IMR-90 (cell line): ENCODE results near the gene PDIA2. TPM values are rescaled to one million over a fixed set of nuclear protein-coding genes. Genes with fewer than 3 reads are reported as not detected.

Experiments used
- ATAC-seq: fragments of 200-7000 bp; cut with Tn5 transposase; 2 replicates; pipeline ENCODE4 v1.9.1; 2020; ENCODE audit warnings: low read depth, mild to moderate bottlenecking, moderate library complexity
- BruUV-seq: library from RNA; stranded (reverse); fragments of 400-500 nt; replicated peaks from 2 replicates; lab custom pipeline; 2021; lab: Mats Ljungman, UMichigan
- CTCF ChIA-PET: fragments of 300-600 bp; formaldehyde crosslinking; extraction: SDS; loops from one replicate; lab custom pipeline; 2021; ENCODE audit warnings: antibody characterized with exemption; lab: Yijun Ruan, JAX
- POLR2A ChIA-PET: fragments of 300-600 bp; sonication (Branson Sonifier 250); formaldehyde crosslinking; loops from one replicate; lab custom pipeline; 2022; ENCODE audit warnings: antibody characterized with exemption; ENCODE audit not compliant: unreplicated experiment; lab: Charles Lee
- DNase-seq: peaks from one replicate; pipeline ENCODE4 v3.0.0; 2013
- H2AFZ ChIP-seq: replicated peaks from 2 replicates; pipeline ENCODE3; 2013; ENCODE audit warnings: low read length, mild to moderate bottlenecking; ENCODE audit not compliant: poor library complexity
- H2AK5ac ChIP-seq: 2 replicates; pipeline ENCODE4 v1.6.1; 2013; ENCODE audit warnings: low read depth, low read length, inconsistent platforms
- H2AK9ac ChIP-seq: replicated peaks from 2 replicates; pipeline ENCODE3; 2013; ENCODE audit warnings: mild to moderate bottlenecking, low read depth, low read length, moderate library complexity; ENCODE audit not compliant: poor library complexity
- H2BK120ac ChIP-seq: 2 replicates; pipeline ENCODE4 v1.6.1; 2013; ENCODE audit warnings: low read depth, low read length, inconsistent platforms
- H2BK15ac ChIP-seq: 3 replicates; pipeline ENCODE4 v1.6.1; 2013; ENCODE audit warnings: low read depth, low read length, inconsistent platforms
- H2BK20ac ChIP-seq: 2 replicates; pipeline ENCODE4 v1.6.1; 2013; ENCODE audit warnings: low read depth, mild to moderate bottlenecking, inconsistent platforms, low read length, moderate library complexity
- H2BK5ac ChIP-seq: 2 replicates; pipeline ENCODE4 v1.6.1; 2013; ENCODE audit warnings: mild to moderate bottlenecking, low read depth, low read length, inconsistent platforms; ENCODE audit not compliant: poor library complexity, severe bottlenecking
- H3K14ac ChIP-seq: replicated peaks from 2 replicates; pipeline ENCODE4 v1.6.1; 2013; ENCODE audit warnings: low read depth, low read length, inconsistent platforms
- H3K18ac ChIP-seq: 2 replicates; pipeline ENCODE4 v1.6.1; 2013; ENCODE audit warnings: low read depth, low read length, control low read depth
- H3K23ac ChIP-seq: 2 replicates; pipeline ENCODE4 v1.6.1; 2013; ENCODE audit warnings: low read depth, low read length, inconsistent platforms
- H3K27ac ChIP-seq: 2 replicates; pipeline ENCODE4 v1.5.1; 2013; ENCODE audit warnings: mild to moderate bottlenecking, control low read depth, low read length; ENCODE audit not compliant: insufficient read depth
- H3K27me3 ChIP-seq: 2 replicates; pipeline ENCODE4 v1.6.1; 2013; ENCODE audit warnings: low read length; ENCODE audit not compliant: control insufficient read depth, insufficient read depth
- H3K36me3 ChIP-seq: 2 replicates; pipeline ENCODE4 v1.6.1; 2013; ENCODE audit warnings: low read length, mixed read lengths; ENCODE audit not compliant: control insufficient read depth, insufficient read depth
- H3K4ac ChIP-seq: 2 replicates; pipeline ENCODE4 v1.6.1; 2013; ENCODE audit warnings: low read depth, low read length, inconsistent platforms
- H3K4me1 ChIP-seq: 2 replicates; pipeline ENCODE4 v1.6.1; 2013; ENCODE audit warnings: low read length, mixed read lengths; ENCODE audit not compliant: control insufficient read depth, insufficient read depth
- H3K4me2 ChIP-seq: 2 replicates; pipeline ENCODE4 v1.6.1; 2013; ENCODE audit warnings: low read depth, mild to moderate bottlenecking, control low read depth, low read length, moderate library complexity
- H3K4me3 ChIP-seq: 2 replicates; pipeline ENCODE4 v1.5.1; 2013; ENCODE audit warnings: low read depth, mild to moderate bottlenecking, control low read depth, low read length, moderate library complexity; ENCODE audit not compliant: insufficient read depth
- H3K56ac ChIP-seq: 2 replicates; pipeline ENCODE4 v1.6.1; 2013; ENCODE audit warnings: low read length, inconsistent platforms; ENCODE audit not compliant: insufficient read depth; ENCODE audit errors: extremely low read depth
- H3K79me1 ChIP-seq, 2 experiments: 2 replicates each; pipeline ENCODE4 v1.6.1; 2013; ENCODE audit warnings: low read length in 2 of 2, inconsistent platforms in 1 of 2, low read depth in 1 of 2
- H3K9ac ChIP-seq: 2 replicates; pipeline ENCODE4 v1.6.1; 2013; ENCODE audit warnings: low read depth, low read length, control low read depth
- H3K9me1 ChIP-seq: 2 replicates; pipeline ENCODE4 v1.6.1; 2013; ENCODE audit warnings: low read length, inconsistent platforms; ENCODE audit not compliant: insufficient read depth
- H3K9me3 ChIP-seq: 2 replicates; pipeline ENCODE4 v1.6.1; 2013; ENCODE audit warnings: low read length; ENCODE audit not compliant: control insufficient read depth, insufficient read depth
- H4K20me1 ChIP-seq: 2 replicates; pipeline ENCODE4 v1.6.1; 2013; ENCODE audit warnings: low read length, inconsistent platforms; ENCODE audit not compliant: insufficient read depth
- H4K5ac ChIP-seq: 2 replicates; pipeline ENCODE4 v1.6.1; 2013; ENCODE audit warnings: mild to moderate bottlenecking, low read depth, low read length, control low read depth
- H4K8ac ChIP-seq, 2 experiments: 2 replicates each; pipeline ENCODE4 v1.6.1; 2013; ENCODE audit warnings: low read depth in 2 of 2, low read length in 2 of 2, control low read depth in 1 of 2, inconsistent platforms in 1 of 2
- H4K91ac ChIP-seq: 2 replicates; pipeline ENCODE4 v1.6.1; 2013; ENCODE audit warnings: low read depth, low read length, inconsistent platforms; ENCODE audit not compliant: insufficient read depth
- FOS ChIP-seq: fragments of 150-350 bp; IDR thresholded peaks from 2 replicates; pipeline ENCODE4 v1.6.1; 2016; ENCODE audit warnings: low read depth, low read length
- SMC3 ChIP-seq: fragments of 150-350 bp; IDR thresholded peaks from 2 replicates; pipeline ENCODE4 v1.6.1; 2016; ENCODE audit warnings: low read depth, mild to moderate bottlenecking, antibody characterized with exemption, low read length, moderate library complexity
- WGBS, 2 experiments: methylation state at CpG; one replicate each; pipeline versions ENCODE4 v1.1.5 to v1.1.7; 2013; ENCODE audit warnings: missing lambda C conversion rate in 2 of 2; ENCODE audit not compliant: insufficient read length in 1 of 2; ENCODE audit errors: extremely low coverage in 2 of 2; 5-methylcytosine and 5-hydroxymethylcytosine counted together
- dilution Hi-C: fragments of 300-500 bp; cut with HindIII; formaldehyde crosslinking; loops from one replicate; pipeline ENCODE4 v1.14.3; 2018; ENCODE audit warnings: low sequenced_read_pairs; ENCODE audit not compliant: unreplicated experiment
- in situ Hi-C: fragments of 300-500 bp; cut with MboI; formaldehyde crosslinking; loops from 3 replicates; pipeline ENCODE4 v1.14.3; 2019; ENCODE audit warnings: low sequenced_read_pairs, inconsistent platforms, mixed read lengths
- intact Hi-C: fragments of 100-400 bp; cut with micrococcal nuclease; formaldehyde crosslinking; loops from 2 replicates; pipeline ENCODE4 v1.10.0; 2022
- polyA plus RNA-seq, 3 experiments: library from polyadenylated mRNA; depleted of rRNA; stranded (reverse); fragments of >200 nt; gene quantifications; 2 replicates each; pipeline ENCODE4 v1.2.3, GENCODE V29; 2012; ENCODE audit warnings: low replicate concordance in 1 of 3
- total RNA-seq: library from RNA; depleted of rRNA; stranded (reverse); fragments of >200 nt; gene quantifications from 2 replicates; pipeline ENCODE4 v1.2.3, GENCODE V29; 2012

PDIA2 gene
- total and polyA plus RNA-seq, 2 of the 4 experiments (the other 2 are of a cell fraction), result 0.17 TPM; not detected in 1

DNA sequence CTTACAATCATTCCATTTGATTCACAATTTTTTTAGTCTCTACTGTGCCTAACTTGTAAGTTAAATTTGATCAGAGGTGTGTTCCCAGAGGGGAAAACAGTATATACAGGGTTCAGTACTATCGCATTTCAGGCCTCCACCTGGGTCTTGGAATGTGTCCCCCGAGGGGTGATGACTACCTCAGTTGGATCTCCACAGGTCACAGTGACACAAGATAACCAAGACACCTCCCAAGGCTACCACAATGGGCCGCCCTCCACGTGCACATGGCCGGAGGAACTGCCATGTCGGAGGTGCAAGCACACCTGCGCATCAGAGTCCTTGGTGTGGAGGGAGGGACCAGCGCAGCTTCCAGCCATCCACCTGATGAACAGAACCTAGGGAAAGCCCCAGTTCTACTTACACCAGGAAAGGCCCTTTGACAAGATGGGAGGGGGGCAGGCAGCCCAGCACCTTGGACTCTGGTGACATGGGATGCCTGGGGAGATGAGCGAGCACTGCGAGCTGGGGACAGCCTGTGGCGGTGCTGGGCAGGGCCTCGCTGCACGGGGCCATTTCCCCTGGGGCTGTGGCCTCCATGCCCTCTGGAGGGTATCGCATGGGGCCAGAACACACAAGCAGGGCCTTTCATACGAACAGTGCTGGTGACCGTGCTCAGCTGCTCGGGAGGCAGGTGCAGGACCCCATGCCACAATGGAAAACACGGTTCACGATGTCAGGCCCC is 33.9 kb downstream of the PDIA2 start:
- H3K23ac ChIP-seq, result no peak overlapping the region
- DNase-seq (no peak), ATAC-seq (no peak)
- BruUV-seq, result no TSS peak
- no peak overlapping the region for H3K18ac ChIP-seq
- H2BK15ac ChIP-seq, result no peak overlapping the region
- H4K5ac ChIP-seq, result no peak overlapping the region
- POLR2A ChIA-PET, result no interaction called here
- peak overlapping the region; percentile 24 for H2AK9ac ChIP-seq
- H2BK5ac ChIP-seq, result no peak overlapping the region
- H3K27ac ChIP-seq, result no peak overlapping the region
- no peaks in the 10 kb centered on the region for H3K9me3 ChIP-seq
- peaks cover 55% of the 10 kb centered on the region for H4K20me1 ChIP-seq
- intact Hi-C loops, result no loop called here
- H3K56ac ChIP-seq, result no peak overlapping the region
- peaks cover 30% of the 10 kb centered on the region for H3K36me3 ChIP-seq
- H3K4me1 ChIP-seq, result no peaks in the 10 kb centered on the region
- no peak overlapping the region for H3K4me2 ChIP-seq
- no peak overlapping the region for H3K14ac ChIP-seq
- CTCF ChIA-PET, result no interaction called here
- H2BK20ac ChIP-seq, result no peak overlapping the region
- dilution Hi-C loops, result no loop called here
- H2AFZ ChIP-seq, result no peak overlapping the region
- peaks cover 47 to 66% of the 10 kb centered on the region in 2 experiments for H3K79me1 ChIP-seq
- TF ChIP-seq FOS, result no peak
- TF ChIP-seq SMC3, result no peak
- no peak overlapping the region for H4K8ac ChIP-seq
- 95% methylated on average over 9 of the region's 19 CpGs; no CpG with 5 or more reads in 1 of the 2 experiments for WGBS, 2 experiments
- no peak overlapping the region for H4K91ac ChIP-seq
- peaks cover 10% of the 10 kb centered on the region for H3K9me1 ChIP-seq
- H3K27me3 ChIP-seq, result no peaks in the 10 kb centered on the region
- in situ Hi-C loops, result no loop called here
- H3K4me3 ChIP-seq, result no peak overlapping the region
- H3K9ac ChIP-seq, result no peak overlapping the region
- no peak overlapping the region for H2AK5ac ChIP-seq
- H3K4ac ChIP-seq, result no peak overlapping the region
- no peak overlapping the region for H2BK120ac ChIP-seq
